ENCODE measurements around the gene CHAC1.
"Not testable (repeated sequence)": the region's sequence is repeated elsewhere in the genome, so short reads cannot be mapped to it uniquely, and the experiment has no call there.

Gene CHAC1

GRCh38 chr15:40940296-40940801 is 12.9 kb upstream of the CHAC1 start:
- DNase-seq, result no peak

DNA sequence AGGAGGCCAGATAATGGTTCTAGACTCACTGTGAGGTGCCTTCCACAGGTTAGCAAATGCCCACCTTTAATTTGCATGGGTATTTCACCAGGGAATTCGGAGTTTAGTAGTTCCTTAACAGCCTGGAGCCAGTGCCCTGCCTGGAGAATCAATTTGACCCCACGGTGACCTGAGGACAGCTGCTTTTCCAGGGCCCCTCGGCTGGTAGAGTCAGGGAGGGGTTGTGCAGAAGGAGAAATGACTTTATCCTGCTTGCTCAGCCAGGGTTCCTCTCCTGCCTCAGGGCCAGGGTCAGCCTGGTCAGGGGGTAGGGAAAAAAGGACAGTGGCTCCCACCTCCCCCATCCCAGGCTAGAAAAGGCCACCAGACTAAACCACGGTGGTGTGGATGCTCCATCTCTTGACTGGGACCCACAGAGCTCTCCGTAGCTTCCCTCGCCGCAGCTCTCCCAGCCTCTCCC is 12.2 kb upstream of the CHAC1 start:
- no peak for DNase-seq

DNA sequence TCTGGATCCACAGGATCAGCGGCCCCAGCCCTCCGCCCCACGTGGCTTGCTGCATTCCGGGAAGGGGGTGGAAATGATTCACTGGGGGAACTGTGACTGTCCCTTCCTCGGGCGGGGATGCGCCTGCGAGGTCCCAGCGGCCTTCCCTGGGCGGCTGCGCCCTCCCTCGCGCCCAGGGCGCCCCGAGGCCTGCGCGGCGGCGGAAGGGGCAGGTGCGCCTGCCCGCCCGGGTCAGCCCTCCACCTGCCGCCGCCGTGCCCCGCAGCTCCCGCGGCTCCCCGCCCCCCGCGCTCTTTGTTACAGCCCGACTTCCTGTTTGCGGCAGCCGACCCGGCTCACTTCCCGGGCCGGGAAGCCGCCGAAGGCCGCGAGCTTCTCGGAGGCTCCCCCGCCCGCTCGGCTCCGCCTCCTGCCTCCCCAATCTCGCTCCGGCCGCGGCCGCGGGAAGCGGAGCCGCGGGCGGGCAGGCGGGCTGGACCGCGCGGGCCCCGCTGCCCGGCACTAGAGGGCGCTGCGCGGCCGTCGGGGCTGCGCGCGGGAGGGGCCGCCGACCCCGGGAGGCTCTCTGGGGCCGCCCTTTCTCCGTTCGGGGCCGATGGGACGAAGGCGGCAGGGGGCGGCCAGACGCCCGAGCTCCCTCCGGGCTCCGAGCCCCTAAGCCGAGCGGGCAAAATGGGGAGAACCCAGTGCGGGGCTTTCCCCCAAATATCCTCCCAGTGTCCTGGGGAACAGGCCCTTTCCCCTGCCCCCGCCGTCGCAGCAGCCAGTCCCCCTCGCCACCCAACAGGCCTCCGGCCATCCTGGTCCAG is 11.5 kb upstream of the CHAC1 start:
- peak; percentile 68 for DNase-seq

- no peak for DNase-seq
These were observed 10.9 kb upstream of the CHAC1 start for GRCh38 chr15:40942337-40942854.

DNA sequence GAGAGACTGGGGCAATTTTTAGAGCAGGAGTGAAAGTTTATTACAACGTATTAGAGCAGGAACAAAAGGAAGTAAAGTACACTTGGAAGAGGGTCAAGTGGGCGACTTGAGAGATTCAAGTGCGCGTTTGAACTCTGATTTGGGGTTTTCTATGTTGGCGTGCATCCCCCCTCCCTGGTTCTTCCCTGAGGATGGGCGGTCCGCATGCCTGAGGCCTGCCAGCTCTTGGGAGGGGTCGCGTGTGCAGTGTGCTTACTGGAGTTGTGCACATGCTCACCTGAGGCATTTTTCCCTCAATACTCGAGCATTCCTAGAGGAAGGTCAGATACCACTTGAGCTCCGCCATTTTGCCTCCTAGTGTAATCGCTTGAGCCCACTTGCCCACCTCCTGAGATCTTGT is 10.4 kb upstream of the CHAC1 start:
- no peak for DNase-seq

GRCh38 chr15:40943764-40944365 is 9.4 kb upstream of the CHAC1 start:
- DNase-seq, result no peak

- DNase-seq, result no peak
These were observed 8.6 kb upstream of the CHAC1 start for GRCh38 chr15:40944510-40945296.

- DNase-seq, result no peak
These were observed 4.4 kb upstream of the CHAC1 start for GRCh38 chr15:40948706-40949473.

GRCh38 chr15:40949756-40950207 is 3.5 kb upstream of the CHAC1 start:
- no peak for DNase-seq

GRCh38 chr15:40951764-40952163 is 1.5 kb upstream of the CHAC1 start:
- DNase-seq, result no peak

GRCh38 chr15:40952301-40952900 is 870 bp upstream of the CHAC1 start:
- no peak for DNase-seq

DNA sequence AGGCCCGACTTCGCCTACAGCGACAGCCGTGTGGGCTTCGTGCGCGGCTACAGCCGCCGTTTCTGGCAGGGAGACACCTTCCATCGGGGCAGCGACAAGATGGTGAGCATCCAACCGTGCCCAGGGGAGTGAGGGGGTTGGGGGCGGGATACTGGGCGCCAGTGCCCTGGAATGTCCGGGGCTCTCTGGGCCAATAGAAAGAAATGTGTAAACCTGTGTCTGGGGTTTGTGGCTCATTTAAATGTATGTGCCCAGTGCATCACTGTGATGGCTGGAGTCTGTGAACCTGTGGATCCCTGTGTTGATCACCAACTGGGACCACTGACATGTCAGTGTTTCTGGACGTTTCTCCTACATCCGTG is 423 bp downstream of the CHAC1 start:
- no peak for DNase-seq

GRCh38 chr15:40954158-40954848 is 1.0 kb downstream of the CHAC1 start:
- DNase-seq, result not testable (repeated sequence)

DNA sequence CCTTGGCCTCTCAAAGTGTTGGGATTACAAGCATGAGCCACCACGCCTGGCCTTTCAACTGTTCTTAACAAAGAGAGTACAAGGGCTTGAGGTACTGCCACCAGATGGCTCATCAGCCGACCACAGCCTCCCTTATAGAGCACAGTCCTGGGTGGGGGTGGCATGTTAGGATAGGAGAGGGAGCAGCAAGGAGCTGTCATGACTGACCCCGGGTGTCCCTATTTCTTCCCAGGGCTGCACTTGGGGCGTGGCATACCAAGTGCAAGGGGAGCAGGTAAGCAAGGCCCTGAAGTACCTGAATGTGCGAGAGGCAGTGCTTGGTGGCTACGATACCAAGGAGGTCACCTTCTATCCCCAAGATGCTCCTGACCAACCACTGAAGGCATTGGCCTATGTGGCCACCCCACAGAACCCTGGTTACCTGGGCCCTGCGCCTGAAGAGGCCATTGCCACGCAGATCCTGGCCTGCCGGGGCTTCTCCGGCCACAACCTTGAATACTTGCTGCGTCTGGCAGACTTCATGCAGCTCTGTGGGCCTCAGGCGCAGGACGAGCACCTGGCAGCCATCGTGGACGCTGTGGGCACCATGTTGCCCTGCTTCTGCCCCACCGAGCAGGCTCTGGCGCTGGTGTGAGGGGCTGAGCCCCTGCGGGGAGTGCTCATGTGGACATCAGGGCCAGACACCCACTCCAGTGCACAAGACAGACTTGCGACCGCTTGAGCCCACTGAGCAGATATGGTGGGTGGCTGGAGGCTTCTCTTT is 2.1 kb downstream of the CHAC1 start:
- no peak for DNase-seq

- DNase-seq, result no peak
These were observed 2.8 kb downstream of the CHAC1 start for GRCh38 chr15:40955930-40956540.

DNA sequence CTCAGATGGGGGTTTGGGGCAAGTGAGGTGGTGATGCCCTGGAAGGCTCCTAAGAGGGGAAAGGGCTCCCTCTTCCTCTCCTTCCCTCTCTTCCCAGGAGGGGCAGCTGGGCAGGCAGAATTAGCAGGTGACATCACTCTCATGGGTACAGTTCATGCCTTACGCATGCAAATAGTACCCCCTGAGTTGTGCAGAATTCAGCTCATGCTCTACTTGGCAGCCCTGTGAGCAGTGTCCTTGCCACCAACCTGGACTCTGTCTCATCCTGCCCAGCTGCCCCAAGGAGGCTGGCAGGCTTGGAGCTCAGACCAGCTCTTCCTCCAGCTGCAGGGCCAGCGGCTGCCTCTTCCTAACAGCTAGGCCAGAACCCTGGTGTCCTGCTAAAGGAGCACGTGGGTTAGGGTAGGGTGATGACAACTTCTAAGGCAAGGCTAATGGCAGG is 3.3 kb downstream of the CHAC1 start:
- DNase-seq, result no peak

GRCh38 chr15:40957041-40957555 is 3.8 kb downstream of the CHAC1 start:
- no peak for DNase-seq

GRCh38 chr15:40957581-40958051 is 4.3 kb downstream of the CHAC1 start:
- DNase-seq, result no peak

GRCh38 chr15:40958146-40958545 is 4.9 kb downstream of the CHAC1 start:
- DNase-seq, result no peak

- DNase-seq, result no peak
These were observed 5.5 kb downstream of the CHAC1 start for GRCh38 chr15:40958723-40959122.

Measured in stimulated activated CD4-positive, alpha-beta T cell treated with anti-CD3 and anti-CD28 coated beads, Interleukin-1b, Interleukin-23, amount 100 ng/mL, for 48 hours (primary cell).